Prostate gland (tissue), 2 donors: Measurements from ENCODE around the gene LMCD1. TPM values are rescaled to one million over a fixed set of nuclear protein-coding genes. Genes with fewer than 3 reads are reported as not detected.

Experiments
- DNase-seq: peaks from one replicate; pipeline ENCODE4 v3.0.0-alpha.2; 2019; ENCODE audit warnings: low spot score
- H3K27ac ChIP-seq, 2 donors: fragments of 200-600 bp; sonication (generic); 2 replicates each; pipeline ENCODE4 v1.5.1; 2017 to 2019
- H3K27me3 ChIP-seq: fragments of 200-600 bp; sonication (generic); replicated peaks from 2 replicates; pipeline ENCODE4 v1.5.1; 2019; ENCODE audit not compliant: insufficient read depth
- H3K36me3 ChIP-seq, 2 donors: fragments of 200-600 bp; sonication (generic); 1 replicate in 1 of 2; 2 replicates in 1 of 2; pipeline versions ENCODE4 v1.5.1 to v1.8.1; 2017 to 2019
- H3K4me1 ChIP-seq: fragments of 200-600 bp; sonication (generic); replicated peaks from 2 replicates; pipeline ENCODE4 v1.5.1; 2019
- H3K4me3 ChIP-seq, 2 donors: fragments of 200-600 bp; sonication (generic); 2 replicates each; pipeline ENCODE4 v1.5.1; 2017 to 2019
- H3K9me3 ChIP-seq: fragments of 200-600 bp; sonication (generic); 2 replicates; pipeline ENCODE4 v1.5.1; 2017
- CTCF ChIP-seq, 4 experiments: fragments of 200-600 bp in 2 of 4; fragments of 450-650 bp in 2 of 4; sonication (generic) in 2 of 4; IDR thresholded peaks; 1 replicate in 3 of 4; 2 replicates in 1 of 4; pipeline ENCODE4 v1.5.1; 2016 to 2019; ENCODE audit warnings: antibody characterized with exemption in 4 of 4, mild to moderate bottlenecking in 2 of 4, moderate library complexity in 2 of 4
- POLR2A ChIP-seq: fragments of 450-650 bp; IDR thresholded peaks from one replicate; pipeline ENCODE4 v1.6.1; 2016; ENCODE audit warnings: antibody characterized with exemption, mild to moderate bottlenecking
- POLR2AphosphoS5 ChIP-seq: sonication (generic); formaldehyde crosslinking; IDR thresholded peaks from one replicate; pipeline ENCODE4 v1.6.1; 2017; ENCODE audit warnings: antibody characterized with exemption
- WGBS: methylation state at CpG from one replicate; pipeline ENCODE4 v1.1.5; 2018; 5-methylcytosine and 5-hydroxymethylcytosine counted together
- intact Hi-C: fragments of 100-400 bp; cut with DNase I; formaldehyde crosslinking; loops from one replicate; pipeline ENCODE4 v1.14.2; 2022
- total RNA-seq, 2 donors: library from RNA; depleted of rRNA; stranded (reverse); fragments of >200 nt; gene quantifications; one replicate each; pipeline ENCODE4 v1.1.0, GENCODE V29; 2016

LMCD1 gene
- total RNA-seq, 2 donors from 2014 or later, result 73.0 to 144 TPM

- TF ChIP-seq POLR2AphosphoS5 (no peak), CTCF (IDR thresholded peaks at IDR 0.05) (no peak), POLR2A (no peak)
- H3K9me3 ChIP-seq, result no peaks in the 10 kb centered on the region
- DNase-seq, result no peak
- H3K27ac ChIP-seq, result no peak overlapping the region
- H3K4me1 ChIP-seq, result no peaks in the 10 kb centered on the region
- 78% methylated on average over 3 of the region's 3 CpGs for WGBS
- no peaks in the 10 kb centered on the region for H3K27me3 ChIP-seq
- H3K36me3 ChIP-seq, result no peaks in the 10 kb centered on the region
- intact Hi-C loops, result no loop called here
- no peak overlapping the region for H3K4me3 ChIP-seq
Measured at GRCh38 chr3:8581373-8581772, 79.8 kb downstream of the LMCD1 start.

- Histone ChIP-seq H3K36me3 (no peaks in the 10 kb centered on the region), H3K4me1 (no peaks in the 10 kb centered on the region), H3K4me3 (no peak overlapping the region), H3K27ac (no peak overlapping the region), H3K27me3 (no peaks in the 10 kb centered on the region), H3K9me3 (no peaks in the 10 kb centered on the region)
- no peak for TF ChIP-seq CTCF (IDR thresholded peaks at IDR 0.05)
- TF ChIP-seq POLR2AphosphoS5, result no peak
- TF ChIP-seq POLR2A, result no peak
- intact Hi-C loops, result no loop called here
- WGBS, result 90% methylated on average over 6 of the region's 6 CpGs
- no peak for DNase-seq
Measured at GRCh38 chr3:8581806-8582445, 80.3 kb downstream of the LMCD1 start.

GRCh38 chr3:8584661-8585060, 83.0 kb downstream of the LMCD1 start:
- Histone ChIP-seq H3K4me3 (no peak overlapping the region), H3K36me3 (no peaks in the 10 kb centered on the region), H3K9me3 (no peaks in the 10 kb centered on the region), H3K4me1 (no peaks in the 10 kb centered on the region), H3K27me3 (no peaks in the 10 kb centered on the region), H3K27ac (no peak overlapping the region)
- no peak for DNase-seq
- no peak for TF ChIP-seq CTCF (IDR thresholded peaks at IDR 0.05)
- no peak for TF ChIP-seq POLR2A
- TF ChIP-seq POLR2AphosphoS5, result no peak
- 89% methylated on average over 2 of the region's 2 CpGs for whole genome bisulfite sequencing
- intact Hi-C loops, result no loop called here

- intact Hi-C loops, result no loop called here
- no peak overlapping the region for H3K4me3 ChIP-seq
- 49% methylated on average over 6 of the region's 6 CpGs for WGBS
- TF ChIP-seq POLR2AphosphoS5 (peak; percentile 53), CTCF (IDR thresholded peaks at IDR 0.05) (no peak), POLR2A (no peak)
- no peaks in the 10 kb centered on the region for H3K4me1 ChIP-seq
- DNase-seq, result peak; percentile 33
- no peaks in the 10 kb centered on the region for H3K27me3 ChIP-seq
- no peaks in the 10 kb centered on the region for H3K9me3 ChIP-seq
- no peaks in the 10 kb centered on the region for H3K36me3 ChIP-seq
- H3K27ac ChIP-seq, result no peak overlapping the region
Measured at GRCh38 chr3:8589880-8590556, 88.4 kb downstream of the LMCD1 start.
